ENCODE results near the gene LAMA2.

GRCh38 chr6:128892079-128892478 is 9.1 kb downstream of the LAMA2 start:
- no peak for TF ChIP-seq CTCF (IDR thresholded peaks at IDR 0.05; ENCODE audit: poor library complexity, severe bottlenecking)
- no peak for TF ChIP-seq MXI1 (conservative IDR thresholded peaks at IDR 0.05; ENCODE audit: poor library complexity, severe bottlenecking)
- TF ChIP-seq SMC3 (conservative IDR thresholded peaks at IDR 0.05; ENCODE audit: poor library complexity): no peak
- no peak for TF ChIP-seq TAF1 (IDR thresholded peaks at IDR 0.05; ENCODE audit: low read depth)
- TF ChIP-seq EZH2 (IDR thresholded peaks at IDR 0.05; ENCODE audit: borderline replicate concordance, insufficient read depth, low read length, poor library complexity, severe bottlenecking): no peak
- TF ChIP-seq POLR2AphosphoS5 (IDR thresholded peaks at IDR 0.05): no peak
